ENCODE measurements around the gene CADM2. TPM values are rescaled to one million over a fixed set of nuclear protein-coding genes. Genes with fewer than 3 reads are reported as not detected.
"Not testable (repeated sequence)": the region's sequence is repeated elsewhere in the genome, so short reads cannot be mapped to it uniquely, and the experiment has no call there.

The CADM2 gene
- total RNA-seq, 2 experiments from 2014 or later, result not detected

DNA sequence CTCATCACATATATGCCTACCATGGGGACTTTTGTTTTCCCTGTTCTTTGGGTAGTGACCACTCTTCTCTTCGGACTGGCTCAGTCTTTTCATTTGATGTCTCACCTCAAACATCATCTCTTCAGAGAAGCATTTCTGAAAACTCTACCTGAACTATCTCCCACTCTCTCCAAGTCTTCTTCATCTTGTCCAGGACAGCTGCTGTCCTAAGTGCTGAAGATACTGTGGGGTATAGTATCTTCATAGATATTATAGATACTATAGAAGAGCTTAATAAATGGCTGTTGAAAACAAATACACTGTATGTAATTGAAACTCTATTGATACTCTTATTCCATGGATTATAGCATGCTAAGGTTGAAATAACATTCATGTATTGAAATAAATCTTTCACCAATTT is 672.3 kb downstream of the CADM2 start:
- peaks cover 2% of the 10 kb centered on the region for H3K9me3 Mint-ChIP-seq
- no peaks in the 10 kb centered on the region for H3K27me3 Mint-ChIP-seq
- H3K4me1 Mint-ChIP-seq, result no peaks in the 10 kb centered on the region
- ChIA-PET POLR2A (no interaction called here), CTCF (no interaction called here)
- H3K27ac Mint-ChIP-seq, result no peak overlapping the region
- H3K36me3 Mint-ChIP-seq (ENCODE audit: low read depth), result no peaks in the 10 kb centered on the region
- DNase-seq, result no peak
- H3K4me3 Mint-ChIP-seq, result no peak overlapping the region

DNA sequence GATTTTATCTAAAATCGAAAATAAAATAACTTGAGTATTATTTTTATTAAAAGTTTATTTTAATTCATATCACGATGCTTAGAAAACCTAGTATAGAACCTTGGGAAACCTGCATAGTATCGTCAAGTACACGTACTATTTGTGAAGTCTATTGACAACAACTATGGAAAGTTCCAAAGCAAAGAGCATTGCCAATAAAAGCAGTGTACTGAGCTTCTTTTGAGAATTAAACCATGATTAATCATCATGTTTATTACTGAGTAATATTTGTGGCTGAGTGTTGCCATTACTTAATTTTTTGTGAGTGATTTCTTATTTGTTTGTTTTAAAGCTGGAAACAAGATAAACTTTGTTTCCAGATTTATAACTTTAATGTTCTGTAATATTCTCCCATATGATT is 674.1 kb downstream of the CADM2 start:
- no peaks in the 10 kb centered on the region for H3K4me1 Mint-ChIP-seq
- H3K4me3 Mint-ChIP-seq, result no peak overlapping the region
- no peak overlapping the region for H3K27ac Mint-ChIP-seq
- CTCF ChIA-PET, result no interaction called here
- no peak for DNase-seq
- POLR2A ChIA-PET, result no interaction called here
- no peaks in the 10 kb centered on the region for H3K36me3 Mint-ChIP-seq (ENCODE audit: low read depth)
- H3K9me3 Mint-ChIP-seq, result peaks cover 2% of the 10 kb centered on the region
- no peaks in the 10 kb centered on the region for H3K27me3 Mint-ChIP-seq

DNA sequence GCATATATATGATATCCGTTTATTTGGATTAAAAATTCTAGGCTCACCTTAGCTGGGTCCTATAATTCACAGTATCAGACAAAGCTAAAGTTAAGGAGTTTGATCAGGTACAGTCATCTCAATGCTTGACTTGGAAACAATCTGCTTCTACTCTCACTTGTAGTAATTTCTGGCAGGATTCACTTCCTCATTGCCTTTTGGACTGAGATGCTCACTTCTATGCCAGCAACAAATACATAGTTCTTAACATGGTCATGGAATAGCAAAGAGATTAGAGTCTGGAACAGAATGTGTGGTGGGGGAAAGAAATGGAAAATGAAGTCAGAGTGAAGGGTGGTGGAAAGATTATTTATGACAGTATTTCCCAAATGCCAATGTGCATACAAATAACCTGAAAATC is 693.6 kb downstream of the CADM2 start:
- peaks cover 3% of the 10 kb centered on the region for H3K9me3 Mint-ChIP-seq
- CTCF ChIA-PET, result no interaction called here
- H3K27me3 Mint-ChIP-seq, result no peaks in the 10 kb centered on the region
- no peak for DNase-seq
- H3K27ac Mint-ChIP-seq, result no peak overlapping the region
- H3K4me3 Mint-ChIP-seq, result no peak overlapping the region
- POLR2A ChIA-PET, result no interaction called here
- H3K4me1 Mint-ChIP-seq, result no peaks in the 10 kb centered on the region
- no peaks in the 10 kb centered on the region for H3K36me3 Mint-ChIP-seq (ENCODE audit: low read depth)

DNA sequence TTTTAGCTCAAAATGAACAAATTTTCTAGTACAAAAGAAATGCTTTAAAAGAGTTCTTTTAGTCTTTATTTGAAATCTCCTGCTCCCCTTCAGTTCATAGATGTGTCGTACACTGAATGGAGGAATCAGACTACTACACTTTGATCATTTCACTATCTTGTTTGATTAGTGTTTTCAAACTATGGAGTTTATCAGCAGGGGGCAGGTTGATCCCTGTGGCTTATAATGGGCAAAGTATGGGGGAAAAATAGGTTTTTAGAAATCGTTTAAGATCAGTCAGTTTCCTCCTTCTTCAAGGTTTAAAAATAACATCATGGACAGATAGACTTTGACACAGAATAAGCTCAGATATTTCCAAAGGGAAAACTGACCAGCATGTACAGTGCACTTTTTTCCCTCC is 701.7 kb downstream of the CADM2 start:
- Mint-ChIP-seq H3K9me3 (peaks cover 4% of the 10 kb centered on the region), H3K27me3 (no peaks in the 10 kb centered on the region), H3K27ac (no peak overlapping the region), H3K4me1 (no peaks in the 10 kb centered on the region), H3K36me3 (ENCODE audit: low read depth) (no peaks in the 10 kb centered on the region), H3K4me3 (no peak overlapping the region)
- CTCF ChIA-PET, result interaction anchor here (0.7 to 1.3 kb wide), 2 partner anchors 9 to 11 kb away, joined by 3 read pairs; no protein-coding TSS in a partner anchor
- no peak for DNase-seq
- POLR2A ChIA-PET, result no interaction called here

DNA sequence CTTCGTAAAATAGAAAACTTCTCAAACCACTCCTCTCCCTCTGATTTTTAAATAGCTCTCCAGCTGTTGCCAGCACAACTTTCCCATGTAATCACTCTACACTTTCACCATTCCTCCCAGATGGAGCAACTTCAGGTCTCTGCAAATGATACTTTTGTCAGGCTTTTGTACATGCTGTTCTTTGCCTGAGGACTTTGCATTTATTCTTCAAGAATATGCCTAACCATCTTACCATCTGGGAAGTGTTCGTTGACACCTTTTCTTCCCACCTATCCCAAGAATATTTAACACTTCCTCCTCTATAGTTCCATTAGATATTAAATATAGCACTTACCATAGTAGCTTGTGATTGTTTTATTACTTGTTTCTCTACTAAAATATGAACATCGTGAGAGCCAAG is 703.7 kb downstream of the CADM2 start:
- ChIA-PET POLR2A (no interaction called here), CTCF (interaction anchor here (0.7 kb wide), 1 partner anchor 11 kb away, joined by 3 read pairs; no protein-coding TSS in a partner anchor)
- Mint-ChIP-seq H3K27ac (no peak overlapping the region), H3K36me3 (ENCODE audit: low read depth) (no peaks in the 10 kb centered on the region), H3K4me3 (no peak overlapping the region), H3K9me3 (peaks cover 4% of the 10 kb centered on the region), H3K4me1 (no peaks in the 10 kb centered on the region), H3K27me3 (no peaks in the 10 kb centered on the region)
- no peak for DNase-seq

DNA sequence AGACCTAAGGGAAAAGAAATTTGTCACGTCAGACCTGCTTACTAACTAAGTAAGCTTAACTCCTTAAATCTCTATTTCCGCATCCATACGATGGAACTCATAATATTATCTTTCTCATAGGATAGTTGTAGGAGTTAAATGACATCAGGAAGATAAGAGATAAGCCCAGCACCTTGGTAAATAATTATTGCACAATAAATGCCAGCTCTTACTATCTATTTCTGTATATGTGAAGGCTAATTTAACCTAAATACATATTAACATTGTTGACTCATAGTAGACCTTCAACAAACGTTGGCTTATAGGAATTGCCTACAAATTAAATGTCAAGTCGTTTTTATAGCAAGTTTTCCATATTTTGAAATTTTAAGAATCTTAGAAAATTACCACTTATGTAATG is 709.0 kb downstream of the CADM2 start:
- Mint-ChIP-seq H3K9me3 (peaks cover 11% of the 10 kb centered on the region), H3K4me1 (no peaks in the 10 kb centered on the region), H3K4me3 (no peak overlapping the region), H3K36me3 (ENCODE audit: low read depth) (no peaks in the 10 kb centered on the region), H3K27ac (no peak overlapping the region), H3K27me3 (no peaks in the 10 kb centered on the region)
- ChIA-PET POLR2A (no interaction called here), CTCF (no interaction called here)
- no peak for DNase-seq

DNA sequence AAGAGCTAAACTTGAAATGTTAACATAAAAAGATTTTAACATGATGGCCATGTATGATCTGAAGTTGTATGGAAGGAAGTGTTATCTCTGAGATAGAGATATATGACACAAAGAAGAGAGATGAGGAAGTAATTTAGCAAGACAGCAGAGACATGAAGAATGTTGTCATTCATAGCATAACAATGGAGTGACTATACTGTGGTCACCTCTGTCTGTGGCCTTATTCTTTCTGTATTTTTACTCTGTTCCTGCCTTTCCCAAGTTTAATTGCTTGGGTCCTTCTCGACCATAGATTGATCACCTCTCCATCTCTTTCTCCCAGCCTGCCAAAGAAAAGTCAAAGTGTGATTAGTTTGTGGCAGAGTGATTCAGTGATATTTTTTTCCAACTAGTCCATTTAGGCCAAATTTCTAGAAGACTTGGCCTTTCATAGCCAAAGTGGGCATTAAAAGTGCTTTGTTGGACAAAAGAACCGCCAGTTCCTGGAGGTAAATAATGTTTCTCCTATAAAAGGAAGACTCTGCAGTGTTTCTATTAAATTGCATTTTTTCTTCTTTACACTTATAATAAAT is 711.9 kb downstream of the CADM2 start:
- Mint-ChIP-seq H3K4me3 (no peak overlapping the region), H3K9me3 (peaks cover 11% of the 10 kb centered on the region), H3K27ac (no peak overlapping the region), H3K4me1 (no peaks in the 10 kb centered on the region), H3K27me3 (no peaks in the 10 kb centered on the region), H3K36me3 (ENCODE audit: low read depth) (no peaks in the 10 kb centered on the region)
- ChIA-PET POLR2A (no interaction called here), CTCF (interaction anchor here (1.3 kb wide), 1 partner anchor 10 kb away, joined by 3 read pairs; no protein-coding TSS in a partner anchor)
- no peak for DNase-seq

DNA sequence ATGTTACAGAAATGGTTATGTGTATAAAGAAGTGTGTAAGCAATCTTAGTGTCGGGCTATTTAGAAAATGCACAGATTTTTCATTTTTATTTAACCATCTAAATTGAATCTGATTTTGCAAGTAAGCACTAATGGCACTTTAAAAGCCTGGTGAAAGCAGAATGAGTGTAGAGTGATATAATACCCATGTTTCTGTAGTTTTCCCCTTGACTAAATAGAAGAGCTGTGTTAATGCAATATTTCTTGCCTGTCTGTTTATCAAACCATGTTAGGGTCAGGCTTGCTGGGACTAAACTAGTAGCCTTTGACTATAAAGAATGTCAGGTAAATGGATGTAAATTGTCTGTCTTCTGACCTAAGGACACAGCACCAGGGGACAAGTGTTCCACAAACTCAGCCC is 714.0 kb downstream of the CADM2 start:
- H3K27ac Mint-ChIP-seq, result no peak overlapping the region
- H3K4me3 Mint-ChIP-seq, result no peak overlapping the region
- CTCF ChIA-PET, result interaction anchor here (0.6 kb wide), 1 partner anchor 10 kb away, joined by 3 read pairs; no protein-coding TSS in a partner anchor
- no peaks in the 10 kb centered on the region for H3K27me3 Mint-ChIP-seq
- H3K36me3 Mint-ChIP-seq (ENCODE audit: low read depth), result no peaks in the 10 kb centered on the region
- no peak for DNase-seq
- H3K9me3 Mint-ChIP-seq, result peaks cover 11% of the 10 kb centered on the region
- H3K4me1 Mint-ChIP-seq, result no peaks in the 10 kb centered on the region
- POLR2A ChIA-PET, result no interaction called here

DNA sequence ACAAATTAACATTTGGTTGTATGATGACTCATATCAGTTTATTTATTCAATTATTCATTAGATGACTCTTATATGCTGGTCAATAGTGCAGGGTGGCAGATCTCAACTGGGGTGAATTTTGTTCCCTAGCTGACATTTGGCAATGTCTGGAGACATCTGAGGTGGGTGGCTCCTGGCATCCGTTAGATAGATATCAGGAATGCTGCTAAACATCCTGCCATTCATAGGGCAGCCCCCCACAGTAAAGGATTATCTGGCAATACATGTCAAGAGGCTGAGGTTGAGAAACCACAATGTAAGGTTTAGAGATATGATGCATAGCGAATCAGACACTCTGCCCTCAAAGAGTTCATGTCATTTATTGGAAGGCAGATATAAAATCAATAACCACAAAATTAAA is 719.9 kb downstream of the CADM2 start:
- Mint-ChIP-seq H3K9me3 (no peaks in the 10 kb centered on the region), H3K4me1 (no peaks in the 10 kb centered on the region), H3K4me3 (no peak overlapping the region), H3K36me3 (ENCODE audit: low read depth) (no peaks in the 10 kb centered on the region), H3K27me3 (no peaks in the 10 kb centered on the region), H3K27ac (no peak overlapping the region)
- ChIA-PET CTCF (no interaction called here), POLR2A (no interaction called here)
- no peak for DNase-seq

DNA sequence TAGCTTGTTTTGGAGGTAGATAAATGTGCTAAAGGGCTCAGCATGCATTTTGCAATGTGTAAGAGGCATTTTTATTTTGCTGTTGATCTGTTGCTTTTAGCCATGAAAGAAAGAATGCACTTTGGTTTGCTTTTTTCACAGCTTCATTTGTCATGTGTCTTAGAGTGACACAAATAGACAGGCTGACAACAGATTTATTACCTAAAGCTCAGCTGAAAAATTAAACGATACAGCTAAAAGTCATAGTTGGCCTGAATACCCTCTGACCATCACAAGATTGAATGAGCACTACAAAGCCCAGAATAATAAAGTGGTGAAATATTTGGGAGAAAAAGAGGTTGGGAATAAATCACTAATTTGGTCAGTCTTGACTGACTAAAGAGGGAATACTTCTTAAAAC is 723.1 kb downstream of the CADM2 start:
- H3K9me3 Mint-ChIP-seq, result peaks cover 2% of the 10 kb centered on the region
- CTCF ChIA-PET, result no interaction called here

DNA sequence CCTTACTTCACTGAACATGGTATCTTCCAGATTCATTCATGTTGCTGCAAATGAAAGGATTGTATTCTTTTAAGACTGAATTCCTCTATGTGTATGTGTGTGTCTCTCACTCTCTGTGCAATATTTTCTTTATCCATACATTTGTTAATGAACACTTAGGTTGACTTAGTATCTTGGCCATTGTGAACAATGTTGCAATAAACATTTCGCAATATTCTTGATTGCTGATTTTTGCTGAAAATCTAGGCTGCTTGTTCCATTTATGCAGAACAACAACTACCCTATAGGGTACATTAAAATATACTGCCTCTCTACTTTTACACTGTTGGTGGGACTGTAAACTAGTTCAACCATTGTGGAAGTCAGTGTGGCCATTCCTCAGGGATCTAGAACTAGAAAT is 732.4 kb downstream of the CADM2 start:
- Mint-ChIP-seq H3K36me3 (ENCODE audit: low read depth) (no peaks in the 10 kb centered on the region), H3K27ac (no peak overlapping the region), H3K4me1 (no peaks in the 10 kb centered on the region), H3K27me3 (no peaks in the 10 kb centered on the region), H3K4me3 (no peak overlapping the region), H3K9me3 (peaks cover 2% of the 10 kb centered on the region)
- CTCF ChIA-PET, result no interaction called here
- no peak for DNase-seq
- POLR2A ChIA-PET, result no interaction called here

More for the DNA sequence above, 723.1 kb downstream of the CADM2 start:
- POLR2A ChIA-PET, result no interaction called here
- H3K27me3 Mint-ChIP-seq, result no peaks in the 10 kb centered on the region
- H3K4me3 Mint-ChIP-seq, result no peak overlapping the region
- H3K27ac Mint-ChIP-seq, result no peak overlapping the region
- no peaks in the 10 kb centered on the region for H3K36me3 Mint-ChIP-seq (ENCODE audit: low read depth)
- no peak for DNase-seq
- no peaks in the 10 kb centered on the region for H3K4me1 Mint-ChIP-seq

DNA sequence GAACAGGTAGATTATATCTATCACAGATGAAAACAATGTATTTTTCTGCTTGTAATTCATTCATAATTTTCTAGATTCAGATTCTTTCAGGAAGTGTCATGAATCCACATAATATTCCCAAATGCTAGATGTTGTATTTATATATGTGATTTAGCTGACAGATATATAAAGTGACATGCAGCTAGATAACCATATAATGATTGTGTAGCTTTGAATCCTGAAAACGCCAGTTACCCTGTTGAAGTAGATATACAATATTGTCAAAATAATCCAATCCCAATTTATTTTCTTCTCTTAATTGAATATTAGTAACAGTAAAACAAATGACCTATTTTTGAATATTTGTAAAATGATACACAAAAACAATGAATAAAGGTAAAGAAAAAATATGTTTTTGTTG is 738.4 kb downstream of the CADM2 start:
- no peak overlapping the region for H3K4me3 Mint-ChIP-seq
- H3K36me3 Mint-ChIP-seq (ENCODE audit: low read depth), result no peaks in the 10 kb centered on the region
- ChIA-PET POLR2A (no interaction called here), CTCF (no interaction called here)
- no peaks in the 10 kb centered on the region for H3K27me3 Mint-ChIP-seq
- no peak overlapping the region for H3K27ac Mint-ChIP-seq
- H3K9me3 Mint-ChIP-seq, result peaks cover 7% of the 10 kb centered on the region
- H3K4me1 Mint-ChIP-seq, result no peaks in the 10 kb centered on the region
- DNase-seq, result no peak

DNA sequence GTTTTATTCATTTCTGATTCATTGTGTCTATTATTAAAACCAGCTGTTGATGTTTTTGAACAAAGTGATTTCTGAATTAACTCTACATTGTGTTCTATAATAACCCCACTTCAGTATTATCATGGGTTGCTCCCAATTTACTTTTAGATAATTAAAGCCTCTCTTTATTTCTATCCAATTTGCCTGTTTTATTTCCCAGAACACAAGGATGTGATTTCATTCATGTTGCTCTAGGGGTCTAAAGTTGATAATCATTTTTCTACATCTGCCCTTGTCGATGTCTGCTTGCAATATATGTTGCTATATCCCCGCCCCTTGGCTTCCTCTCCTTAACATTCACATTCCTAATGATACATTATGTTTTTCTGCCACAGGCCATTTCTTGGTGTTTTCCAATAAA is 747.3 kb downstream of the CADM2 start:
- CTCF ChIA-PET, result no interaction called here
- no peak for DNase-seq
- Mint-ChIP-seq H3K4me3 (no peak overlapping the region), H3K27me3 (no peaks in the 10 kb centered on the region), H3K36me3 (ENCODE audit: low read depth) (no peaks in the 10 kb centered on the region), H3K27ac (no peak overlapping the region), H3K4me1 (no peaks in the 10 kb centered on the region), H3K9me3 (no peaks in the 10 kb centered on the region)
- POLR2A ChIA-PET, result no interaction called here

DNA sequence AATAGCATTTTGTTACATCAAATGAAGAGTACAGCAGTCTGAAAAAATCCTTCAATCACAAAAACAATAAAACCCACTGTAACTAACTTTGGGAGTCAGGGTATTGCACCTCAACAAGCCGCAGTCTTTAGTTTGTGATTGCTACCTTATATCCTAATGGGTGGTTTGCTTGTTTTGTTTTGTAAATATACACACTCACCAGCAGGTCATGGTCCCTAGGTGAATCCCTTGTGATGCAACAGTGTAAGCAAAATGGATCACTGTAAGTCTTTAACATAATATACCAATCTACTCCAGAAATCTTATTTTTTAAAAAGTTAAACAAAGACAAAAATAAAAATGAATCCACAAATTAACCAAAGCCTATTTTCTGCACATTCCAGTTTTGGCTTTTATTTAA is 749.5 kb downstream of the CADM2 start:
- H3K27me3 Mint-ChIP-seq; H3K27ac Mint-ChIP-seq; H3K4me1 Mint-ChIP-seq; POLR2A ChIA-PET; H3K4me3 Mint-ChIP-seq; DNase-seq; CTCF ChIA-PET; H3K36me3 Mint-ChIP-seq (ENCODE audit: low read depth); H3K9me3 Mint-ChIP-seq: not testable (repeated sequence)

All from activated CD4-positive, alpha-beta T cell treated with anti-CD3 and anti-CD28 coated beads, Interleukin-2, amount 10 ng/mL, durations not matched to agents 7 days and 5 days (primary cell).